Measurements from ENCODE around the gene THRSP.

THRSP gene

DNA sequence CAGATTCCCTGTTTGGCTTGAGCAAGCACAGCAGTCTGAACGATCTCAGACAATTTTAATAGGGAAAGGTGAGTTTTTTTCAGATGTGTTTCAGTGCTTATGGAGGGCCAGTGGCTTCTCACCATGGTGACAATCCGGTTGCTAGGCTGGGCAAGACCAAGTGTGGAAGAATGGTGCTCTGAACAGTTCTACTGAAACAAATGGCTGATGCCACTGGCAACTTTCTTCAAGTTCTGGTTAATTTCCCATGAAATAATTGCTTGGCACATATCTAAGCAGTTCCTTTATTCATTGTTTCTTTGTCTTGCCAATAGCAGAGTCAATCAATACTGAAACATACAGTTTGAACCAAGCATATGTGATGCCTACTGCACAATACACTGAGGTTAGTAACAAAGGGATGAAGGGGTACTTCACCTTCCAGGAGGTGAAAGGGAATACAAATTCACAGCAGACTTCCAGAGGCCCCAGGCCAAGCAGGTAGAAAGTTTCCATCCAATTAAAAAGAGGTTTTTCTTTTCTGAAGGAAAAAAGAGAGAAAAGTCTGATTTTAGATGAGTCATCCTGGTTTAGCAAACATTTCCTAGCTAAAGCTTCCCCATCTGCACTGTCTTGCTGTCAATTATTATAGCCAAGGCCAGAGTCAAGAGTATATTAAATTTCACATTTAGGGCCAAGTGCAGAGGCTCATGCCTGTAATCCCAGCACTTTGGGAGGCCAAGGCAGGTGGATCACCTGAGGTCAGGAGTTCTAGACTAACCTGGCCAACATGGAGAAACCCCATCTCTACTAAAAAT lies 37.2 kb downstream of the THRSP start:
- no peak for DNase-seq

DNA sequence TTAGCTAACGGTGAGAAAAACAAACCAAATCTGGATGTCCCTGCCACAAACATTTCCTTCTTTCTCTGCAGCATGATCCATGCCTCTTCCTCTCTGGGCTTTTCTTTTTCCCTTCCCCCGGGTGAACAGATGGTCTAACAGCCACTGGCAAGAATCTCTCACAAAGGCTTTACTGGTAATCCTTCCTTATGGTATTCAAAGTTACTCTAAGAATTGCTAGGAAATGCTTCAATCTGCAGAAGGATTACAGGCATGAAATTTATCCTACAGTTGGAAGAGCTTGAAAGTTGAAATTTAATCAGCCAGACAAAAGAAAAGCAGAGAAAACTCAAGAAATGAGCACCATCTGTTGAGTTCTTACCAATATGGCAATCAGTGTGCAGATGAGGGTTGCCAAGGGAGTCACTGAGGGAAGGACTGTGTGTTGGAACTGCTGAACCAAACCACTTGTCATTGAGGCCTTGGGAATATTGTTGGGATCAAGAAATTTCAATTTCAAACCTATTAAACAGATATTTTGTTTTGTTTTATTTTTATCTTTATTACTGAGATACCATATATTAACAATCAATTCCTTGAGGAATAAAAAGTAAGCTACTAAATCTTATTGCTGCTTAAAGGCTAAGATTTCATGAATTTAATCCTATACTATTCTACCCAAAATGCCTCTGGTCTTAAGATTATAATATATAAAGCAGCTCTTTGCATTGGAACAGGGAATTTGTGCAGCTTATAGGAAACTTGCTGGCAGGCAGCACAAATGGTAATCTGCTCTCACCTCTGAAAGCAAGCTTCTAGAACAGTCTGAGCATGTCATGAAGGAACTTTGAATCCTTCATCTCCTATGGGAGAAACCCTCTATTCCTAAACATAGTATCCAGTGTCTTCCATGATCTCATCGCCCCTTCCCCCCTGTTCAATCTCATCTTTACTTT lies 45.7 kb downstream of the THRSP start:
- DNase-seq, result no peak

DNA sequence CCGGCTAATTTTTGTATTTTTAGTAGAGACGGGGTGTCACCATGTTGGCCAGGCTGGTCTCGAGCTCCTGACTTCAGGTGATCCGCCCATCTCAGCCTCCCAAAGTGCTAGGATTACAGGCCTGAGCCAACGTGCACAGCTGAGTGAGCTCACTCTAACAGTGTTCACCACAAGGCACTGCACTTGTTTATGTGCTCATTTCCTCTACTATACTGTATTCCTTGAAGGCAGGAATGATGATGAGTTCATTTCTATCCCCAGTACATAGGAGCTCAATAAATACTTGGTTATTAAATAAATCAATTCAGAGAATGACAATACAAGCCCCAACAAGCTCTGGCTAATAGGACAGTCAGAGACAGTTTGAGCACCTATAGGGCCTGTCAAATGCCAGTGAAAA lies 46.7 kb downstream of the THRSP start:
- no peak for DNase-seq

DNA sequence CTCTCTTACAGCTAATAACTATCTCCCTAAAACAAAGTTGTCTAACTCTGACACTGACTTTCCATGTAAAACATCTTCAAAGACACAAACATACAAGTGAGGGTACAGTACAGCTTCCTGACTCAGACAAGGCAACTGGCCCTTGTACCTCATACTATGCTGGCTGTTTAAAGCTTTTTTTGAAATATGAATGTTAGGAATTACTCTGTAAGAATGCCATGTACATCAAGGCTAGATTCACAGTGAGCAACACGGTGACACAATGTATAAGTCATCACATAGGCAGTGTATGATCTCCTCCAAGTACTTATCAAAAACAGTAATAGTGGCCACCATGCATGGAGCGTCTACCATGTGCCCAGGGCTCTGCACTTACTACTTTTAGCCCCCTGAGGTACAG lies 47.2 kb downstream of the THRSP start:
- DNase-seq, result no peak

DNA sequence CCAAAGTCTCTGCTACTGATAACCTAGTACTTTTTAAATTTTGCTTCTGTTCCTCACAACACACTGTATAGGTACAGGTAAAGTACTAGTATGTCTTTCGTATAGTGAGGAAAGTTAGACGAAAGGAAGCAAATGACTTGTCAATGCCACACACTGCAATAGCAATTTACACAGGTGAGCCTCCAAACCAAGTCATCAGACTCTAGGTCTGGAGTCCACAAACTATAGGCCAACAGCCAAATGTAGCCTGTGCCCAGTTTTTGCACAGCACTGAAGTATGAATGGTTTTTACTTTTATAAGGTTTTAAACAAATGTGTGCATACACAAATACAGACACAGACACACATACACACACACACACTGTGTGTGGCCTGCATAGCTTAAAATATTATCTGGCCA lies 47.6 kb downstream of the THRSP start:
- DNase-seq, result no peak

DNA sequence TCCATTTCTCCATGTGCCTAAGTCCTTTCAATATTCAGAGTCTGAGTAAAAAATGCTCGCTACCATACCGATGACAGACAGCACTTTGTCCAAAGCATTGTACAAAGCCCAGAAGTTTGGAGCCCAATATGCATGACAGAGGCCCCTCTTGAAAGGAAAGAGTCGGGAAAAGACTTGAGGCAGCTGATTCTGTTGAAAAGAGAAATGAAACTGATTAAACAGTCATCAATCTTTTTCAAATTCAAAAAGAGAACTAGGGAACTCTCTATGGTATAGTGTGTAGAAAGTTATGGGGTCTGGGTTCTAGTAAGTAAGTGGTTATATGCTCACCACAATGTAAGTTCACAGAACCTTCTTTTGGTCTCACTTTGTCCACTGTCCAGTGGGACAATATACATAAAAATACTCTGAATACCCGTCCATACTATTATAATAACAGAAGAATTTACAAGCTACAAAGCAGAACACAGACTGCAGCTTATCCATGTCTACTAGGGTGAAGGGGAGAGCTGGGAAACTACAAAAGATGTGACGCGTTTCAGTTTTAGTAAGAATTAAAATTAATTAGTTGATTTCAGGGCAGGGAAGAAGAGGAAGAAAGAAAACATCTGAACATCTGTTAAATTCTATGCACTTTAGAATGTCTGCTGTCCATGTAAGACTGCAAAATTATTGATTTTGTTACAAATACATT lies 49.1 kb downstream of the THRSP start:
- DNase-seq, result no peak

All from activated CD4-positive, alpha-beta T cell treated with anti-CD3 and anti-CD28 coated beads for 48 hours (primary cell).